GM19438 (cell line): ENCODE measurements around the gene RFXANK.

Source experiments
- ATAC-seq: cut with Tn5 transposase; IDR thresholded peaks from one replicate; pipeline ENCODE4 v1.9.1; 2021; ENCODE audit warnings: low read depth; ENCODE audit not compliant: unreplicated experiment

Gene RFXANK

GRCh38 chr19:19226204-19226603, 34.1 kb downstream of the RFXANK start:
- ATAC-seq, result no peak

DNA sequence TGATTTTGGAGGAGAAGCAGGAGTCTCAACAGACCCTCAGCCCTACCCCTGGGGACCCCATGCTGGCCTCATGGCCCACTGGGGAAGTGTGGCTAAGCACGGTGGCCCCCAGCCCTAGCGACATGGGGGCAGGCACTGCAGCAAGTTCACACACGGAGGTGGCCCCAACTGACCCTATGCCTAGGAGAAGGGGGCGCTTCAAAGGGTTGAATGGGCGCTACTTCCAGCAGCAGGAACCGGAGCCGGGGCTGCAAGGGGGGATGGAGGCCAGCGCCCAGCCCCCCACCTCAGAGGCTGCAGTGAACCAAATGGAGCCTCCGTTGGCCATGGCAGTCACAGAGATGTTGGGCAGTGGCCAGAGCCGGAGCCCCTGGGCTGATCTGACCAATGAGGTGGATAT, 34.6 kb downstream of the RFXANK start:
- ATAC-seq, result no peak

DNA sequence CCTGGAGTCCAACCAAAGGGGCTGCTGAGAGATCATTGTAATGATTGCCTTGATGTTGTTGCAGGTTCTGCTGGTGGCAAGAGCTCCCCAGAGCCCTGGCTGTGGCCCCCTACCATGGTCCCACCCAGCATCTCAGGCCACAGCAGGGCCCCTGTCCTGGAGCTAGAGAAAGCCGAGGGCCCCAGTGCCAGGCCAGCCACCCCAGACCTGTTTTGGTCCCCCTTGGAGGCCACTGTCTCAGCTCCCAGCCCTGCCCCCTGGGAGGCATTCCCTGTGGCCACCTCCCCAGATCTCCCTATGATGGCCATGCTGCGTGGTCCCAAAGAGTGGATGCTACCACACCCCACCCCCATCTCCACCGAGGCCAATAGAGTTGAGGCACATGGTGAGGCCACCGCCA, 35.2 kb downstream of the RFXANK start:
- no peak for ATAC-seq

DNA sequence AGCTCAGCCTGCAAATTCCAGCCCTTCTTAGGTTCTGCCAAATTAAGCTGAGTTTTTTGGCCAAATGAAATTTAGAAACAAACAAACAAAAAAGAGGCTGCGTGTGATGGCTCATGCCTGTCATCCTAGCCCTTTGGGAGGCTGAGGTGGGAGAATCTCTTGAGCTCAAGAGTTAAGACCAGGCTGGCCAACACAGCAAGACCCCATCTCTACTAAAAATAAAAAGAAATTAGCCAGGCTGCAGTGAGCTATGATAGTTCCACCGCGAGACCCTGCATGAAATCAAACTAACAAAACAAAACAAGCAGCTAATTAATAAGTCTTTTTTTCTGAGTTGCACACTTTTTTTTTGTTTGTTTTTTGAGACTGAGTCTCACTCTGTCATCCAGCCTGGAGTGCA, 37.6 kb downstream of the RFXANK start:
- ATAC-seq, result no peak

DNA sequence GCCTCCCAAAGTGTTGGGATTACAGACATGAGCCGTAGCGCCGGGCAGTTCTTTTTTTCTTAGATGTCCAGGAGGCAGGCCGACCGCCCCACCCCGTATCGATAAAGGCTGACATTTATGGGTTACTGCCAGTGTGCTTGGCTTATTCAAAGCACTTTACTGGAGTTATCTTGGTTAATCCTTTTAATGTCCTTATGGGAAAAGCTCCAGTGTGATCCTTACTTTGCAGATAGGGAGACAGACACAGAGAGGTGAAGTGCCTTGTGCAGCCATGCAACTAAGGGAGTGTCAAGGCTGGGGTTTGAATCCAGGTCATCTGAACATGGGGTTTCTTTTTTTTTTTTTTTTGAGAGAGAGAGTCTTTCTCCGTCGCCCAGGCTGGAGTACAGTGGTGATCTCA, 38.9 kb downstream of the RFXANK start:
- ATAC-seq, result no peak

DNA sequence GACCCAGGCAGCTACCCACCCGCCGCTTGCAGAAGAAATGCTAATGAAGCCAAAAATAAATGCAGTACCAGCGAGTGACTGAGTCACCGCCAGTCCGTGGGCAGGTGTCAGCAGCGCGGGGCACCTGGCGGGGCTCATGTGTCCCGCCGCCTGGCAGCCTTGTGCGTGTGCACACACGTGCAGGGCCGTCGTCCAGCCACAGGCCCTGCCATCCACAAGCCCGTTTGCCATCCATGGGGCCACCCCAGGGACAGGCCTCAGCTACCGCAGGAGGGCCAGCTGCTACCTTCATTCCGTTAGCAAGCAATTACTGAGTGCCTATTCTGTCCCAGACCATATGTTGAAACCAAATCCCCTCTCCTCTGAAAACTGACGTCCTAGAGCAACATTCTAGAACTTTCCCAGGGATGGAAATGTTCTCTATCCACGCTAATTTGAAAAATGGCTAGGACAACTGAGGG, 40.2 kb downstream of the RFXANK start:
- ATAC-seq, result no peak

DNA sequence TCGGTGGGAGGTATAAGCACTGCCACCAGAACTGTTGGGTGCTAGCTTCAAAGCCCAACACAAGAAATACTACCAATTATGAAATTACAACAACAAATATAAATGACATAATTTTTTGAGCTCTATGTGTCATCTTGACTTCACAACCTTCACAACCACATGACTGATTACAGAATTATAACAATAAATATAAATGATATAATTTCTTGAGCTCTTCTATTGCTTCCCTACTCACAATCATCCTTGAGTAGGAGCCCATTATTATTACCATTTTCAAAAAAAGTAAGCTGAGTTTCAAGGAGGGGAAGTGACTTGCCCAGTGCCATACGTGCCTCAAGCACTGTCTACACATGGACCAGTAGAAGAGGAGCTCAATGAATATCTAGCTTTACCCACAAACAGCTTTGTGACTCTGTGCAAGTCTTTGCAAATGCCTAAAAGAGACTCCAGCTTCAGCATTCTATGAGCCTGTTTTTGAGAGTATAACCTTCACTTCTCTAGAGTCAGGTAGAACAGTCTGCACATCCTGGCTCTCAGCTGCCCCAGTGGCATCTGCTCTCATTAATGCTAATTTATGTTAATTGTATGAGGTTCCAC, 42.3 kb downstream of the RFXANK start:
- no peak for ATAC-seq

DNA sequence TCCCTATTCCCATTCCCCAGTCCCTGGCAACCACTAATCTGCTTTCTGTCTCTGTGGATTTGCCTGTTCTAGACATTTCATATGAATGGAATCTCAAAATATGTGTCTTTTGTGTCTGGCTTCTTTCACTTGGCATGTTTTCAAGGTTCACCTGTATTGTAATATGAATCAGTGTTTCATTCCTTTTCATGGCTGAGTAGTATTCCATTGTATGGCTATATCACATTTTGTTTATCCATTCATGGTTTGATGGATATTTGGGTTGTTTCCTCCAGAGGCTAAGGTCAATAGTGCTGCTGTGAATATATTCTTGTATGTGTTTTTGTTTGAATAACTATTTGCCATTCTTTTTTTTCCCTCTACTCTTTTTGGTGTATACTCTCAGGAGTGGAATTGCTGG, 44.1 kb downstream of the RFXANK start:
- ATAC-seq, result no peak

GRCh38 chr19:19238126-19238894, 46.3 kb downstream of the RFXANK start:
- no peak for ATAC-seq

- no peak for ATAC-seq
These were observed 47.6 kb downstream of the RFXANK start for GRCh38 chr19:19239675-19240074.

DNA sequence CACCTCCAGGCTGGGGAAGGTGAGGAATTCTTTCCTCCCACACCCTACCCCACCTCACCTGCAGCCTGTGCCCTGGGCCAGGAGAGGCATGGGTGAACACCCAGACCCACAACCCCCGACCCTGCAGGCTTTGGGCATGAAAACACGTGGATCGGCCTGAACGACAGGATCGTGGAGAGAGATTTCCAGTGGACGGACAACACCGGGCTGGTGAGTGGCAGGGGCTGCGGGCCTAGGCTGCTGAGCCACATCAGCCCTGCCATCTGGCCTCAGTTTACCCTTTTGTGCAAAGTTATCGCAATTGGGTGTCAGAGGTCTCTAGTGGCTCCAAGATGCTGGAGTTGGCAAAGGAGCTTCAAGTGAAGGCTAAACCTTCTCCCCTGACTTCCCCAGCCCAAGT, 48.4 kb downstream of the RFXANK start:
- no peak for ATAC-seq

GRCh38 chr19:19250196-19250801, 58.2 kb downstream of the RFXANK start:
- ATAC-seq, result no peak
